Karpas-422 (cell line): ENCODE measurements around the gene SMAD4. TPM values are rescaled to one million over a fixed set of nuclear protein-coding genes. Genes with fewer than 3 reads are reported as not detected.
"Not testable (repeated sequence)": the region's sequence is repeated elsewhere in the genome, so short reads cannot be mapped to it uniquely, and the experiment has no call there.

Source experiments
- DNase-seq: peaks from one replicate; pipeline ENCODE4 v3.0.0-alpha.2; 2015
- H2AFZ ChIP-seq: fragments of 200-600 bp; sonication (generic); 2 replicates; pipeline ENCODE4 v1.6.1; 2014; ENCODE audit warnings: antibody characterized with exemption, low read length, mixed read lengths
- H3K27ac ChIP-seq: fragments of 200-600 bp; sonication (generic); 2 replicates; pipeline ENCODE4 v1.5.1; 2014; ENCODE audit warnings: mild to moderate bottlenecking, low read length, moderate library complexity
- H3K27me3 ChIP-seq: fragments of 200-600 bp; sonication (generic); 2 replicates; pipeline ENCODE4 v1.6.1; 2014; ENCODE audit warnings: low read length, mixed read lengths
- H3K36me3 ChIP-seq: fragments of 200-600 bp; sonication (generic); 2 replicates; pipeline ENCODE4 v1.6.1; 2014; ENCODE audit warnings: low read length, mixed read lengths; ENCODE audit not compliant: insufficient read depth
- H3K4me1 ChIP-seq: fragments of 200-600 bp; sonication (generic); 2 replicates; pipeline ENCODE4 v1.6.1; 2014; ENCODE audit warnings: mild to moderate bottlenecking, low read length, mixed read lengths
- H3K4me2 ChIP-seq: fragments of 200-600 bp; sonication (generic); 2 replicates; pipeline ENCODE4 v1.6.1; 2014; ENCODE audit warnings: low read length, low read depth, mild to moderate bottlenecking; ENCODE audit not compliant: poor library complexity, severe bottlenecking
- H3K4me3 ChIP-seq: fragments of 200-600 bp; sonication (generic); 2 replicates; pipeline ENCODE4 v1.5.1; 2014; ENCODE audit warnings: mild to moderate bottlenecking, antibody characterized with exemption, low read length, mixed read lengths
- H3K79me2 ChIP-seq: fragments of 200-600 bp; sonication (generic); 2 replicates; pipeline ENCODE4 v1.6.1; 2014; ENCODE audit warnings: mild to moderate bottlenecking, low read length, mixed read lengths
- H3K9ac ChIP-seq: fragments of 200-600 bp; sonication (generic); 2 replicates; pipeline ENCODE4 v1.6.0; 2014; ENCODE audit warnings: low read length
- H3K9me2 ChIP-seq: fragments of 200-600 bp; sonication (generic), shearing (Covaris generic); replicated peaks from 2 replicates; pipeline ENCODE4 v1.6.0; 2014; ENCODE audit warnings: mild to moderate bottlenecking, low read length, moderate library complexity; ENCODE audit not compliant: insufficient read depth
- H3K9me3 ChIP-seq: fragments of 300-700, 200-600 bp; sonication (generic); 2 replicates; pipeline ENCODE4 v1.6.1; 2014; ENCODE audit warnings: low read length, mixed read lengths
- H4K20me1 ChIP-seq: fragments of 200-600 bp; sonication (generic); 2 replicates; pipeline ENCODE4 v1.6.1; 2014; ENCODE audit warnings: mild to moderate bottlenecking, antibody characterized with exemption, low read length, low read depth; ENCODE audit not compliant: insufficient read depth
- total RNA-seq: library from RNA; depleted of rRNA; stranded (reverse); fragments of >200 nt; shearing (Covaris generic); gene quantifications from 2 replicates; pipeline ENCODE4 v1.2.3, GENCODE V29; 2014; ENCODE audit warnings: low replicate concordance

The SMAD4 gene
- total RNA-seq, 1 experiment from 2014 or later: 101 TPM

DNA sequence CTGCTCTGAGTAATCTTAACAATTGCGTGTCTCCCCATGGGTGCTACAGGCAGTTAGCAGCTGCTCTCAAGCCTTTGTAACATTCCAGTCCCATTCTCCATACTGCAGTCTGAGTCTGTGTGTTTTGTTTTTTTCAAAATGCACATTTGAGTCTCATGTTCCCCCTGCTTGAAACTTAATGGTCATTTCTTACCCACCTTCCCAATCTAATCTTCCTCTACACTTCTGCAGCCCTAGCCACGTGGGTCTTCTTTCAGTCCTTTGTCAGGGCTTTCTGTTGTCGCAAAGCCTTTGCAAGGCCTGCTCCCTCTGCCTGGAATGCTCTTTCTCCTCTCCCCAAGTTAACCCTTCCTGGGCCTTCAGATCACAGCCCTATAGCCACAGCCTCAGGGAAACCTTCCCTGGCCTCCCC is 37.7 kb upstream of the SMAD4 start:
- Histone ChIP-seq H2AFZ (no peak overlapping the region), H3K9me2 (no peaks in the 10 kb centered on the region), H3K27me3 (no peaks in the 10 kb centered on the region), H3K36me3 (no peaks in the 10 kb centered on the region), H4K20me1 (no peaks in the 10 kb centered on the region), H3K9me3 (no peaks in the 10 kb centered on the region), H3K4me3 (no peak overlapping the region), H3K79me2 (no peaks in the 10 kb centered on the region), H3K27ac (no peak overlapping the region), H3K4me1 (no peaks in the 10 kb centered on the region), H3K9ac (no peak overlapping the region), H3K4me2 (no peak overlapping the region)
- DNase-seq: no peak

DNA sequence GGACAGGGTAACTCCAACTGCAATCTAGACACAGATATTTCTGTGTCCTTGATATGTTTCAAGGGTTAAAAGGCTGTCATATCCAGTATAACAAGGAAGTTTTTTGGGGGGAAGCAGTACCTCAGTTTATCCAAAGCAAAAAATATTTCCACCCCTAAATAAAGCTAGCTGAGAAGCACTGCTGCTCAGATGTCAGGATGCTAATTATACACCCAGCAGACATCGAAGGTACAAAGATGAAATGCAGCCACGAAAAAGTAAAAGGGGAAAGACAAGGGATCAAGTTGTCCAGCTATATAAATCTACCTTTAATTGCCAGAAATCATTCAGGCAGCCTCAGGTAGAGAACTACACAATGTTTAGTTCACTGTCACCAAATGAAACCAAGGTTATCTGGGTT is 36.0 kb upstream of the SMAD4 start:
- no peaks in the 10 kb centered on the region for H3K9me3 ChIP-seq
- no peak overlapping the region for H3K4me2 ChIP-seq
- no peaks in the 10 kb centered on the region for H3K4me1 ChIP-seq
- no peak overlapping the region for H3K4me3 ChIP-seq
- H4K20me1 ChIP-seq: no peaks in the 10 kb centered on the region
- no peak for DNase-seq
- no peaks in the 10 kb centered on the region for H3K27me3 ChIP-seq
- H3K9me2 ChIP-seq: no peaks in the 10 kb centered on the region
- no peak overlapping the region for H2AFZ ChIP-seq
- H3K27ac ChIP-seq: no peak overlapping the region
- no peaks in the 10 kb centered on the region for H3K79me2 ChIP-seq
- H3K9ac ChIP-seq: no peak overlapping the region
- H3K36me3 ChIP-seq: no peaks in the 10 kb centered on the region

- not testable (repeated sequence) for H3K4me3 ChIP-seq, H4K20me1 ChIP-seq, H3K27ac ChIP-seq, H3K9me3 ChIP-seq, H3K36me3 ChIP-seq, H3K79me2 ChIP-seq, DNase-seq, H2AFZ ChIP-seq, H3K9me2 ChIP-seq, H3K9ac ChIP-seq, H3K4me1 ChIP-seq, H3K4me2 ChIP-seq, H3K27me3 ChIP-seq
Observed at GRCh38 chr18:51003174-51003573, 26.8 kb upstream of the SMAD4 start.

GRCh38 chr18:51006061-51006818 is 23.8 kb upstream of the SMAD4 start:
- Histone ChIP-seq H2AFZ (no peak overlapping the region), H3K27me3 (no peaks in the 10 kb centered on the region), H3K4me1 (no peaks in the 10 kb centered on the region), H3K4me2 (no peak overlapping the region), H3K79me2 (no peaks in the 10 kb centered on the region), H3K36me3 (no peaks in the 10 kb centered on the region), H3K9me2 (no peaks in the 10 kb centered on the region), H3K27ac (no peak overlapping the region), H4K20me1 (no peaks in the 10 kb centered on the region; the same call in 1 of the 2 replicates), H3K4me3 (no peak overlapping the region), H3K9ac (no peak overlapping the region), H3K9me3 (no peaks in the 10 kb centered on the region)
- DNase-seq: no peak

GRCh38 chr18:51006948-51007789 is 22.8 kb upstream of the SMAD4 start:
- H3K36me3 ChIP-seq: no peaks in the 10 kb centered on the region
- no peaks in the 10 kb centered on the region; the same call in 1 of the 2 replicates for H4K20me1 ChIP-seq
- H3K4me1 ChIP-seq: no peaks in the 10 kb centered on the region
- H3K4me3 ChIP-seq: no peak overlapping the region
- no peaks in the 10 kb centered on the region for H3K9me3 ChIP-seq
- no peaks in the 10 kb centered on the region for H3K79me2 ChIP-seq
- H2AFZ ChIP-seq: no peak overlapping the region
- no peak overlapping the region for H3K9ac ChIP-seq
- H3K9me2 ChIP-seq: no peaks in the 10 kb centered on the region
- H3K27ac ChIP-seq: no peak overlapping the region
- H3K27me3 ChIP-seq: no peaks in the 10 kb centered on the region
- H3K4me2 ChIP-seq: no peak overlapping the region
- no peak for DNase-seq

DNA sequence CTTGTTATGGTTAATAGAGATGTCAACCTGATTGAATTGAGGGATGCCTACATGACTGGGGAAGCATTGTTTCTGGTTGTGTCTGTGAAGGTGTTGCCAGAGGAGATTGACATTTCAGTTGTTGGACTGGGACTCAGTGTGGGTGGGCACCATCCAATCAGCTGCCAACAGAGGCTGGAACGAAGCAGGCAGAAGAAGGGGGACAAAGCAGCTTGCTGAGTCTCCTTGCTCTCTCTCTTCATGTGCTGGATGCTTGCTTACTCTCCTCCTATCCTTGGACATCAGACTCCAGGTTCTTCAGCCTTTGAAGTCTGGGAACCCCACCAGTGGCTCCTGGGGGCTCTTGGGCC is 22.2 kb upstream of the SMAD4 start:
- H3K4me2 ChIP-seq: no peak overlapping the region
- H3K27ac ChIP-seq: no peak overlapping the region
- H3K9ac ChIP-seq: no peak overlapping the region
- H4K20me1 ChIP-seq: no peaks in the 10 kb centered on the region; the same call in 1 of the 2 replicates
- H2AFZ ChIP-seq: no peak overlapping the region
- H3K9me2 ChIP-seq: no peaks in the 10 kb centered on the region
- H3K27me3 ChIP-seq: no peaks in the 10 kb centered on the region
- H3K4me3 ChIP-seq: no peak overlapping the region
- no peak for DNase-seq
- H3K79me2 ChIP-seq: no peaks in the 10 kb centered on the region
- H3K36me3 ChIP-seq: no peaks in the 10 kb centered on the region
- no peaks in the 10 kb centered on the region for H3K9me3 ChIP-seq
- no peaks in the 10 kb centered on the region for H3K4me1 ChIP-seq

GRCh38 chr18:51009072-51009471 is 20.9 kb upstream of the SMAD4 start:
- no peaks in the 10 kb centered on the region for H3K9me3 ChIP-seq
- no peaks in the 10 kb centered on the region for H3K79me2 ChIP-seq
- no peak overlapping the region for H3K4me2 ChIP-seq
- H3K36me3 ChIP-seq: no peaks in the 10 kb centered on the region
- H3K4me1 ChIP-seq: no peaks in the 10 kb centered on the region
- no peak overlapping the region for H3K27ac ChIP-seq
- H3K9ac ChIP-seq: no peak overlapping the region
- H3K4me3 ChIP-seq: no peak overlapping the region
- DNase-seq: peak; percentile 48
- H3K27me3 ChIP-seq: no peaks in the 10 kb centered on the region
- H2AFZ ChIP-seq: no peak overlapping the region
- H3K9me2 ChIP-seq: no peaks in the 10 kb centered on the region
- H4K20me1 ChIP-seq: no peaks in the 10 kb centered on the region; the same call in 1 of the 2 replicates

DNA sequence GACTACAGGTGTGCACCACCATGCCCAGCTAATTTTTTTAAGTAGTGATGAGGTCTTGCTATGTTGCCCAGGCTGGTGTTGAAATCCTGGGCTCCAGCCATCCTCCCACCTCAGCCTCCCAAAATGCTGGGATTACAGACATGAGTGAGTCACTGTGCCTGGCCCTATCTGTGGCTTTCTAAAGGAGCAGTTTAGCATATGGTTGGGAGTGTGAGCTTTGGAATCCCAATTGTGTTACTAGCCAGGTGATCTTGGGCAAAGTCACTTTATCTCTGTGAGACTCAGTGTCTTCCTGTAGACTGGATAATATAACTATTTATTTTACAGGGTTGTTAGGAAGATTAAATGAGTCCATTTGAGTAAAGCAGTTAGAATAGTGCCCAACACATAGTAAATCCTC is 19.8 kb upstream of the SMAD4 start:
- Histone ChIP-seq H2AFZ (no peak overlapping the region), H3K9ac (no peak overlapping the region), H3K4me2 (no peak overlapping the region), H3K9me2 (no peaks in the 10 kb centered on the region), H4K20me1 (no peaks in the 10 kb centered on the region; the same call in 1 of the 2 replicates), H3K36me3 (no peaks in the 10 kb centered on the region), H3K27me3 (no peaks in the 10 kb centered on the region), H3K27ac (no peak overlapping the region), H3K9me3 (no peaks in the 10 kb centered on the region), H3K4me1 (no peaks in the 10 kb centered on the region), H3K4me3 (no peak overlapping the region), H3K79me2 (no peaks in the 10 kb centered on the region)
- no peak for DNase-seq
